ENCODE data around the gene CHMP1B.

- TF ChIP-seq, protein P1, sequence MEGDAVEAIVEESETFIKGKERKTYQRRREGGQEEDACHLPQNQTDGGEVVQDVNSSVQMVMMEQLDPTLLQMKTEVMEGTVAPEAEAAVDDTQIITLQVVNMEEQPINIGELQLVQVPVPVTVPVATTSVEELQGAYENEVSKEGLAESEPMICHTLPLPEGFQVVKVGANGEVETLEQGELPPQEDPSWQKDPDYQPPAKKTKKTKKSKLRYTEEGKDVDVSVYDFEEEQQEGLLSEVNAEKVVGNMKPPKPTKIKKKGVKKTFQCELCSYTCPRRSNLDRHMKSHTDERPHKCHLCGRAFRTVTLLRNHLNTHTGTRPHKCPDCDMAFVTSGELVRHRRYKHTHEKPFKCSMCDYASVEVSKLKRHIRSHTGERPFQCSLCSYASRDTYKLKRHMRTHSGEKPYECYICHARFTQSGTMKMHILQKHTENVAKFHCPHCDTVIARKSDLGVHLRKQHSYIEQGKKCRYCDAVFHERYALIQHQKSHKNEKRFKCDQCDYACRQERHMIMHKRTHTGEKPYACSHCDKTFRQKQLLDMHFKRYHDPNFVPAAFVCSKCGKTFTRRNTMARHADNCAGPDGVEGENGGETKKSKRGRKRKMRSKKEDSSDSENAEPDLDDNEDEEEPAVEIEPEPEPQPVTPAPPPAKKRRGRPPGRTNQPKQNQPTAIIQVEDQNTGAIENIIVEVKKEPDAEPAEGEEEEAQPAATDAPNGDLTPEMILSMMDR (IDR thresholded peaks at IDR 0.05) = no peak
- TF ChIP-seq ZFX (IDR thresholded peaks at IDR 0.05; ENCODE audit: borderline replicate concordance) = no peak
These were observed 8.7 kb downstream of the CHMP1B start for GRCh38 chr18:11859903-11860407.
